SU-DHL-6 (cell line): ENCODE measurements around the gene SLC35B3.
"Not testable (repeated sequence)": the region's sequence is repeated elsewhere in the genome, so short reads cannot be mapped to it uniquely, and the experiment has no call there.

Experiments
- EZH2phosphoT487 ChIP-seq: fragments of 200-600 bp; sonication (generic), shearing (Covaris generic); conservative IDR thresholded peaks from 2 replicates; pipeline ENCODE4 v1.6.1; 2018; ENCODE audit warnings: mild to moderate bottlenecking, antibody characterized with exemption, low read length, moderate library complexity, mixed read lengths
- TF ChIP-seq, protein P1 (sequence below): fragments of 200-600 bp; sonication (generic); IDR thresholded peaks from one replicate; pipeline ENCODE4 v1.5.1; 2017; ENCODE audit warnings: antibody characterized with exemption, mild to moderate bottlenecking, low read length, moderate library complexity; ENCODE audit not compliant: insufficient read depth, poor library complexity, severe bottlenecking

- TF ChIP-seq, protein P1, sequence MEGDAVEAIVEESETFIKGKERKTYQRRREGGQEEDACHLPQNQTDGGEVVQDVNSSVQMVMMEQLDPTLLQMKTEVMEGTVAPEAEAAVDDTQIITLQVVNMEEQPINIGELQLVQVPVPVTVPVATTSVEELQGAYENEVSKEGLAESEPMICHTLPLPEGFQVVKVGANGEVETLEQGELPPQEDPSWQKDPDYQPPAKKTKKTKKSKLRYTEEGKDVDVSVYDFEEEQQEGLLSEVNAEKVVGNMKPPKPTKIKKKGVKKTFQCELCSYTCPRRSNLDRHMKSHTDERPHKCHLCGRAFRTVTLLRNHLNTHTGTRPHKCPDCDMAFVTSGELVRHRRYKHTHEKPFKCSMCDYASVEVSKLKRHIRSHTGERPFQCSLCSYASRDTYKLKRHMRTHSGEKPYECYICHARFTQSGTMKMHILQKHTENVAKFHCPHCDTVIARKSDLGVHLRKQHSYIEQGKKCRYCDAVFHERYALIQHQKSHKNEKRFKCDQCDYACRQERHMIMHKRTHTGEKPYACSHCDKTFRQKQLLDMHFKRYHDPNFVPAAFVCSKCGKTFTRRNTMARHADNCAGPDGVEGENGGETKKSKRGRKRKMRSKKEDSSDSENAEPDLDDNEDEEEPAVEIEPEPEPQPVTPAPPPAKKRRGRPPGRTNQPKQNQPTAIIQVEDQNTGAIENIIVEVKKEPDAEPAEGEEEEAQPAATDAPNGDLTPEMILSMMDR, result not testable (repeated sequence)
- not testable (repeated sequence) for TF ChIP-seq EZH2phosphoT487
These were observed 8.8 kb downstream of the SLC35B3 start for GRCh38 chr6:8426544-8426943.
